WTC11 (cell line): Measurements from ENCODE around the gene GPR18. TPM values are rescaled to one million over a fixed set of nuclear protein-coding genes. Genes with fewer than 3 reads are reported as not detected.

Experiments
- ATAC-seq: fragments of 200-7000 bp; cut with Tn5 transposase; 2 replicates; pipeline ENCODE4 v1.10.0; 2021; ENCODE audit warnings: mild to moderate bottlenecking, moderate library complexity
- CTCF ChIA-PET: fragments of 300-600 bp; sonication (Branson Sonifier 250); formaldehyde crosslinking; loops from one replicate; lab custom pipeline; 2021; ENCODE audit warnings: antibody characterized with exemption; lab: Charles Lee
- POLR2A ChIA-PET: fragments of 350-600 bp; sonication (Branson Sonifier 250); formaldehyde crosslinking; loops from one replicate; lab custom pipeline; 2021; ENCODE audit warnings: antibody characterized with exemption; lab: Charles Lee
- DNase-seq: peaks from one replicate; pipeline ENCODE4 v3.0.0; 2021; ENCODE audit warnings: low spot score
- H3K27ac Mint-ChIP-seq: 2 replicates; pipeline ENCODE4 v1.8.0; 2021; ENCODE audit warnings: mixed read lengths
- H3K27me3 Mint-ChIP-seq: 2 replicates; pipeline ENCODE4 v1.8.0; 2021; ENCODE audit warnings: low read depth, mild to moderate bottlenecking, moderate library complexity, mixed read lengths
- H3K36me3 Mint-ChIP-seq: 2 replicates; pipeline ENCODE4 v1.8.0; 2021; ENCODE audit warnings: mixed read lengths
- H3K4me1 Mint-ChIP-seq: 2 replicates; pipeline ENCODE4 v1.8.0; 2022; ENCODE audit warnings: mixed read lengths
- H3K4me3 Mint-ChIP-seq: 2 replicates; pipeline ENCODE4 v1.8.0; 2021; ENCODE audit warnings: mild to moderate bottlenecking, moderate library complexity, mixed read lengths
- H3K9me3 Mint-ChIP-seq: 2 replicates; pipeline ENCODE4 v1.8.0; 2021; ENCODE audit warnings: mixed read lengths
- CBFB ChIP-seq: sonication (generic); formaldehyde crosslinking; IDR thresholded peaks from 2 replicates; pipeline ENCODE4 v1.8.1; 2022; ENCODE audit warnings: mild to moderate bottlenecking, low read depth, missing genetic modification reagents
- CREM ChIP-seq: sonication (generic); formaldehyde crosslinking; IDR thresholded peaks from 2 replicates; pipeline ENCODE4 v1.8.1; 2022; ENCODE audit warnings: mild to moderate bottlenecking, missing genetic modification reagents, moderate library complexity
- ELF4 ChIP-seq: sonication (generic); formaldehyde crosslinking; IDR thresholded peaks from 2 replicates; pipeline ENCODE4 v1.8.1; 2022; ENCODE audit warnings: low read depth, mild to moderate bottlenecking, moderate library complexity, missing genetic modification reagents
- EMX1 ChIP-seq: fragments of 250-450 bp; sonication (Bioruptor Pico); IDR thresholded peaks from 2 replicates; pipeline ENCODE4 v1.8.0; 2021; ENCODE audit warnings: mild to moderate bottlenecking
- FOXK1 ChIP-seq: sonication (generic); formaldehyde crosslinking; IDR thresholded peaks from 2 replicates; pipeline ENCODE4 v1.8.0; 2022; ENCODE audit warnings: mild to moderate bottlenecking, moderate library complexity, missing genetic modification reagents
- GABPB1 ChIP-seq: sonication (generic); formaldehyde crosslinking; IDR thresholded peaks from 2 replicates; pipeline ENCODE4 v1.8.1; 2023; ENCODE audit warnings: mild to moderate bottlenecking, missing genetic modification reagents
- JUN ChIP-seq: sonication (generic); formaldehyde crosslinking; IDR thresholded peaks from 2 replicates; pipeline ENCODE4 v1.8.0; 2023; ENCODE audit warnings: mild to moderate bottlenecking, missing genetic modification reagents
- KAT7 ChIP-seq: sonication (generic); formaldehyde crosslinking; IDR thresholded peaks from 2 replicates; pipeline ENCODE4 v1.8.1; 2023; ENCODE audit warnings: missing genetic modification reagents, mild to moderate bottlenecking, borderline replicate concordance
- MXD4 ChIP-seq: fragments of 250-450 bp; sonication (Bioruptor Pico); IDR thresholded peaks from 2 replicates; pipeline ENCODE4 v1.8.0; 2021; ENCODE audit warnings: mild to moderate bottlenecking, moderate library complexity, borderline replicate concordance
- PRRX2 ChIP-seq: fragments of 250-450 bp; sonication (Bioruptor Pico); IDR thresholded peaks from 2 replicates; pipeline ENCODE4 v1.8.0; 2021; ENCODE audit warnings: mild to moderate bottlenecking
- RORB ChIP-seq: fragments of 250-450 bp; sonication (Bioruptor Pico); IDR thresholded peaks from 2 replicates; pipeline ENCODE4 v1.9.0; 2021; ENCODE audit warnings: mild to moderate bottlenecking
- TEAD1 ChIP-seq: sonication (generic); formaldehyde crosslinking; IDR thresholded peaks from 2 replicates; pipeline ENCODE4 v1.8.0; 2022; ENCODE audit warnings: mild to moderate bottlenecking, missing genetic modification reagents
- ZNF219 ChIP-seq: sonication (generic); formaldehyde crosslinking; IDR thresholded peaks from 2 replicates; pipeline ENCODE4 v1.8.0; 2023; ENCODE audit warnings: missing genetic modification reagents, mild to moderate bottlenecking, borderline replicate concordance
- ZNF263 ChIP-seq: sonication (generic); formaldehyde crosslinking; IDR thresholded peaks from 2 replicates; pipeline ENCODE4 v1.8.1; 2022; ENCODE audit warnings: low read depth, mild to moderate bottlenecking, moderate library complexity, missing genetic modification reagents
- ZNF317 ChIP-seq: sonication (generic); formaldehyde crosslinking; IDR thresholded peaks from 2 replicates; pipeline ENCODE4 v1.8.1; 2023; ENCODE audit warnings: low read depth, mild to moderate bottlenecking, moderate library complexity, missing genetic modification reagents, borderline replicate concordance
- ZNF416 ChIP-seq: fragments of 250-450 bp; sonication (Bioruptor Pico); IDR thresholded peaks from 2 replicates; pipeline ENCODE4 v1.9.0; 2021; ENCODE audit warnings: mild to moderate bottlenecking, inconsistent platforms
- ZNF423 ChIP-seq: fragments of 250-450 bp; sonication (Bioruptor Pico); IDR thresholded peaks from 2 replicates; pipeline ENCODE4 v2.1.2; 2022; ENCODE audit warnings: mild to moderate bottlenecking, moderate library complexity
- total RNA-seq: library from RNA; stranded (reverse); gene quantifications from 3 replicates; pipeline ENCODE4 v1.2.3, GENCODE V29; 2021
- TF ChIP-seq, protein P1 (sequence below): sonication (generic); formaldehyde crosslinking; IDR thresholded peaks from 2 replicates; pipeline ENCODE4 v1.8.0; 2022; ENCODE audit warnings: mild to moderate bottlenecking, missing genetic modification reagents
- TF ChIP-seq, protein P2 (sequence below): sonication (generic); formaldehyde crosslinking; IDR thresholded peaks from 2 replicates; pipeline ENCODE4 v1.8.0; 2023; ENCODE audit warnings: missing genetic modification reagents
- TF ChIP-seq, protein P3 (sequence below): fragments of 250-450 bp; sonication (Bioruptor Pico); conservative IDR thresholded peaks from 2 replicates; pipeline ENCODE4 v1.9.0; 2021; ENCODE audit warnings: mild to moderate bottlenecking
- TF ChIP-seq, protein P4 (sequence below): sonication (generic); formaldehyde crosslinking; IDR thresholded peaks from 2 replicates; pipeline ENCODE4 v1.8.1; 2023; ENCODE audit warnings: mild to moderate bottlenecking, missing genetic modification reagents
- TF ChIP-seq, protein P5 (sequence below): sonication (generic); formaldehyde crosslinking; IDR thresholded peaks from 2 replicates; pipeline ENCODE4 v1.8.0; 2022; ENCODE audit warnings: missing genetic modification reagents
- TF ChIP-seq, protein P6 (sequence below): sonication (generic); formaldehyde crosslinking; IDR thresholded peaks from 2 replicates; pipeline ENCODE4 v1.8.1; 2023; ENCODE audit warnings: mild to moderate bottlenecking, missing genetic modification reagents, borderline replicate concordance
- TF ChIP-seq, protein P7 (sequence below): sonication (generic); formaldehyde crosslinking; IDR thresholded peaks from 2 replicates; pipeline ENCODE4 v1.8.0; 2022; ENCODE audit warnings: mild to moderate bottlenecking, missing genetic modification reagents
- TF ChIP-seq, protein P8 (sequence below): sonication (generic); formaldehyde crosslinking; conservative IDR thresholded peaks from 2 replicates; pipeline ENCODE4 v1.8.1; 2022; ENCODE audit warnings: mild to moderate bottlenecking, missing genetic modification reagents

Gene GPR18
- total RNA-seq, 1 experiment from 2014 or later, result 0.09 TPM

DNA sequence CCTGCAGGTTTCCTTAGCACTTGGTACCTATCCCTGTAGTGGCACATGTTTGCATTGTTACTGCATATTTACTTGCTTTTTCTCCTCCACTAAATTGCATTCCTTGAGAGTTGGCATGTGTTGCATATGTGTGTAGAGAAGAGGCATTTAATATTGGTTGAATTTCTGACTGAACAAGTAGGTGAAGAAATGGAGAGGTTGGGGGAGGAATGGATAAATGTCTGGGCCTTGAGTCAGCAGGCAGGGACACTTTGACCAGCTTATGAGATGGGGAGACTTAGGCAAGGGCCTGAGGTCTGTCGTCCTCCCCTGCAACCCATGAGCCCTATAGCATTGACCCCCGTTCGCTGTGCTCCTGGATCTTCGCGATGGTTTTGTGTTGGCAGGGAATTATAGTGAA is 2.0 kb upstream of the GPR18 start (continued):
- TF ChIP-seq MXD4 (CRISPR knock-in tag), result no peak
- TF ChIP-seq, protein P1, sequence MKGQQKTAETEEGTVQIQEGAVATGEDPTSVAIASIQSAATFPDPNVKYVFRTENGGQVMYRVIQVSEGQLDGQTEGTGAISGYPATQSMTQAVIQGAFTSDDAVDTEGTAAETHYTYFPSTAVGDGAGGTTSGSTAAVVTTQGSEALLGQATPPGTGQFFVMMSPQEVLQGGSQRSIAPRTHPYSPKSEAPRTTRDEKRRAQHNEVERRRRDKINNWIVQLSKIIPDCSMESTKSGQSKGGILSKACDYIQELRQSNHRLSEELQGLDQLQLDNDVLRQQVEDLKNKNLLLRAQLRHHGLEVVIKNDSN (CRISPR knock-in tag), result no peak
- no peak for TF ChIP-seq ELF4 (CRISPR knock-in tag)
- no peak for TF ChIP-seq CBFB (CRISPR knock-in tag)
- no peak for TF ChIP-seq EMX1
- TF ChIP-seq, protein P2, sequence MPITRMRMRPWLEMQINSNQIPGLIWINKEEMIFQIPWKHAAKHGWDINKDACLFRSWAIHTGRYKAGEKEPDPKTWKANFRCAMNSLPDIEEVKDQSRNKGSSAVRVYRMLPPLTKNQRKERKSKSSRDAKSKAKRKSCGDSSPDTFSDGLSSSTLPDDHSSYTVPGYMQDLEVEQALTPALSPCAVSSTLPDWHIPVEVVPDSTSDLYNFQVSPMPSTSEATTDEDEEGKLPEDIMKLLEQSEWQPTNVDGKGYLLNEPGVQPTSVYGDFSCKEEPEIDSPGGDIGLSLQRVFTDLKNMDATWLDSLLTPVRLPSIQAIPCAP (CRISPR knock-in tag), result no peak
- no peak for TF ChIP-seq CREM (CRISPR knock-in tag)
- no peak for TF ChIP-seq ZNF423 (CRISPR knock-in tag)

DNA sequence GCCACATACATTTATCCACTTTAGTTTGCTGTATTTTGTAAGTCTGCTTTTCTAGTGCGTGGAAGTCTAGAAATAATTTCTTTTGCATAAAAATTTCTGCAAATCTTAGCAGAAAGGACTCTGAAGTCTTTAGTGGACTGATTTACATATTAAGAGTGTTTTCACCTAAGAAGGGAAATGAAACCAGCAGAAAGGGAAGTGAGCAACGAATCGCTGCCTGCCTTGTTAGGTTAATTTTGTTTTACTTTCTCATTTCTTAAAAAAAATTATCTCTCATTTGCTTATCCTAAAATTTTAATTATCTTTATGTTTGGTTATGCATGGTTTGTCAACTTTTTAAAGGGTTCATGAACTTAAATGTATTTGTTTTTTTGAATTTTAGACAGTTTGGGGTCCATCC is 767 bp upstream of the GPR18 start:
- ATAC-seq, result no peak
- Mint-ChIP-seq H3K4me1 (peaks cover 12% of the 10 kb centered on the region), H3K9me3 (no peaks in the 10 kb centered on the region), H3K36me3 (no peaks in the 10 kb centered on the region), H3K27ac (no peak overlapping the region)
- POLR2A ChIA-PET, result no interaction called here
- DNase-seq, result no peak
- TF ChIP-seq PRRX2 (CRISPR knock-in tag) (no peak), ZNF263 (CRISPR knock-in tag) (no peak), RORB (no peak), FOXK1 (CRISPR knock-in tag) (no peak), ZNF317 (no peak), KAT7 (CRISPR knock-in tag) (no peak), ZNF416 (no peak), ZNF219 (CRISPR knock-in tag) (no peak), JUN (CRISPR knock-in tag) (no peak), GABPB1 (CRISPR knock-in tag) (no peak), TEAD1 (CRISPR knock-in tag) (no peak)
- TF ChIP-seq, protein P3, sequence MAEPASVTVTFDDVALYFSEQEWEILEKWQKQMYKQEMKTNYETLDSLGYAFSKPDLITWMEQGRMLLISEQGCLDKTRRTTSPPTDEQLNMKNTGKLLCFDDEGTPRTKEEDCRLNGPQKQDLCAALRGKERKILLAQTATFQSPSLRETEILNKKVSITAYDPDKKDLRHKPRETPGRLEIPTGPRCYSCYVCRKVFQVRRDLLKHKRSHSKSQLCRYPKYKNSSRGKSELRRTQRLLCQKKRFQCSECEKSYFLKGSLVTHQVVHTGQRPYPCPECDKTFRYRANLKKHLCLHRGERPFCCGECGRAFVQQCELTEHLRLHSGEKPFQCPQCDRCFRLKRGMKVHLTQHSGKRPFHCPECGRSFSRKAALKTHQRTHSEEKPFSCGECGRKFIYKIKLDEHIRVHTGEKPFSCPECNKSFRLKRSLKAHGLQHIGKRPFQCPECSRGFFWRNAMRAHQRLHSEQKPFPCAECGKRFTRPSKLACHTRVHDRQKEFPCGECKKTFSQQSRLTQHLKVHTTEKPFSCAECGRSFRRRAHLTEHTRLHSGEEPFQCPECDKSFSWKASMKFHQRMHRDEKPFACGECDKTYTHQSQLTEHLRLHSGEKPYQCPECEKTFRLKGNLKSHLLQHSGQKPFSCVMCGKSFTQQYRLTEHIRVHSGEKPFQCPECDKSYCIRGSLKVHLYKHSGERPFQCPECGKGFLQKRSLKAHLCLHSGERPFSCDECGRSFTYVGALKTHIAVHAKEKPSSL (CRISPR knock-in tag), result no peak
- TF ChIP-seq, protein P4, sequence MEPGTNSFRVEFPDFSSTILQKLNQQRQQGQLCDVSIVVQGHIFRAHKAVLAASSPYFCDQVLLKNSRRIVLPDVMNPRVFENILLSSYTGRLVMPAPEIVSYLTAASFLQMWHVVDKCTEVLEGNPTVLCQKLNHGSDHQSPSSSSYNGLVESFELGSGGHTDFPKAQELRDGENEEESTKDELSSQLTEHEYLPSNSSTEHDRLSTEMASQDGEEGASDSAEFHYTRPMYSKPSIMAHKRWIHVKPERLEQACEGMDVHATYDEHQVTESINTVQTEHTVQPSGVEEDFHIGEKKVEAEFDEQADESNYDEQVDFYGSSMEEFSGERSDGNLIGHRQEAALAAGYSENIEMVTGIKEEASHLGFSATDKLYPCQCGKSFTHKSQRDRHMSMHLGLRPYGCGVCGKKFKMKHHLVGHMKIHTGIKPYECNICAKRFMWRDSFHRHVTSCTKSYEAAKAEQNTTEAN (CRISPR knock-in tag), result no peak
- TF ChIP-seq, protein P5, sequence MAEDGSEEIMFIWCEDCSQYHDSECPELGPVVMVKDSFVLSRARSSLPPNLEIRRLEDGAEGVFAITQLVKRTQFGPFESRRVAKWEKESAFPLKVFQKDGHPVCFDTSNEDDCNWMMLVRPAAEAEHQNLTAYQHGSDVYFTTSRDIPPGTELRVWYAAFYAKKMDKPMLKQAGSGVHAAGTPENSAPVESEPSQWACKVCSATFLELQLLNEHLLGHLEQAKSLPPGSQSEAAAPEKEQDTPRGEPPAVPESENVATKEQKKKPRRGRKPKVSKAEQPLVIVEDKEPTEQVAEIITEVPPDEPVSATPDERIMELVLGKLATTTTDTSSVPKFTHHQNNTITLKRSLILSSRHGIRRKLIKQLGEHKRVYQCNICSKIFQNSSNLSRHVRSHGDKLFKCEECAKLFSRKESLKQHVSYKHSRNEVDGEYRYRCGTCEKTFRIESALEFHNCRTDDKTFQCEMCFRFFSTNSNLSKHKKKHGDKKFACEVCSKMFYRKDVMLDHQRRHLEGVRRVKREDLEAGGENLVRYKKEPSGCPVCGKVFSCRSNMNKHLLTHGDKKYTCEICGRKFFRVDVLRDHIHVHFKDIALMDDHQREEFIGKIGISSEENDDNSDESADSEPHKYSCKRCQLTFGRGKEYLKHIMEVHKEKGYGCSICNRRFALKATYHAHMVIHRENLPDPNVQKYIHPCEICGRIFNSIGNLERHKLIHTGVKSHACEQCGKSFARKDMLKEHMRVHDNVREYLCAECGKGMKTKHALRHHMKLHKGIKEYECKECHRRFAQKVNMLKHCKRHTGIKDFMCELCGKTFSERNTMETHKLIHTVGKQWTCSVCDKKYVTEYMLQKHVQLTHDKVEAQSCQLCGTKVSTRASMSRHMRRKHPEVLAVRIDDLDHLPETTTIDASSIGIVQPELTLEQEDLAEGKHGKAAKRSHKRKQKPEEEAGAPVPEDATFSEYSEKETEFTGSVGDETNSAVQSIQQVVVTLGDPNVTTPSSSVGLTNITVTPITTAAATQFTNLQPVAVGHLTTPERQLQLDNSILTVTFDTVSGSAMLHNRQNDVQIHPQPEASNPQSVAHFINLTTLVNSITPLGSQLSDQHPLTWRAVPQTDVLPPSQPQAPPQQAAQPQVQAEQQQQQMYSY (CRISPR knock-in tag), result no peak
- TF ChIP-seq, protein P6, sequence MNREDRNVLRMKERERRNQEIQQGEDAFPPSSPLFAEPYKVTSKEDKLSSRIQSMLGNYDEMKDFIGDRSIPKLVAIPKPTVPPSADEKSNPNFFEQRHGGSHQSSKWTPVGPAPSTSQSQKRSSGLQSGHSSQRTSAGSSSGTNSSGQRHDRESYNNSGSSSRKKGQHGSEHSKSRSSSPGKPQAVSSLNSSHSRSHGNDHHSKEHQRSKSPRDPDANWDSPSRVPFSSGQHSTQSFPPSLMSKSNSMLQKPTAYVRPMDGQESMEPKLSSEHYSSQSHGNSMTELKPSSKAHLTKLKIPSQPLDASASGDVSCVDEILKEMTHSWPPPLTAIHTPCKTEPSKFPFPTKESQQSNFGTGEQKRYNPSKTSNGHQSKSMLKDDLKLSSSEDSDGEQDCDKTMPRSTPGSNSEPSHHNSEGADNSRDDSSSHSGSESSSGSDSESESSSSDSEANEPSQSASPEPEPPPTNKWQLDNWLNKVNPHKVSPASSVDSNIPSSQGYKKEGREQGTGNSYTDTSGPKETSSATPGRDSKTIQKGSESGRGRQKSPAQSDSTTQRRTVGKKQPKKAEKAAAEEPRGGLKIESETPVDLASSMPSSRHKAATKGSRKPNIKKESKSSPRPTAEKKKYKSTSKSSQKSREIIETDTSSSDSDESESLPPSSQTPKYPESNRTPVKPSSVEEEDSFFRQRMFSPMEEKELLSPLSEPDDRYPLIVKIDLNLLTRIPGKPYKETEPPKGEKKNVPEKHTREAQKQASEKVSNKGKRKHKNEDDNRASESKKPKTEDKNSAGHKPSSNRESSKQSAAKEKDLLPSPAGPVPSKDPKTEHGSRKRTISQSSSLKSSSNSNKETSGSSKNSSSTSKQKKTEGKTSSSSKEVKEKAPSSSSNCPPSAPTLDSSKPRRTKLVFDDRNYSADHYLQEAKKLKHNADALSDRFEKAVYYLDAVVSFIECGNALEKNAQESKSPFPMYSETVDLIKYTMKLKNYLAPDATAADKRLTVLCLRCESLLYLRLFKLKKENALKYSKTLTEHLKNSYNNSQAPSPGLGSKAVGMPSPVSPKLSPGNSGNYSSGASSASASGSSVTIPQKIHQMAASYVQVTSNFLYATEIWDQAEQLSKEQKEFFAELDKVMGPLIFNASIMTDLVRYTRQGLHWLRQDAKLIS (CRISPR knock-in tag), result no peak
- TF ChIP-seq, protein P7, sequence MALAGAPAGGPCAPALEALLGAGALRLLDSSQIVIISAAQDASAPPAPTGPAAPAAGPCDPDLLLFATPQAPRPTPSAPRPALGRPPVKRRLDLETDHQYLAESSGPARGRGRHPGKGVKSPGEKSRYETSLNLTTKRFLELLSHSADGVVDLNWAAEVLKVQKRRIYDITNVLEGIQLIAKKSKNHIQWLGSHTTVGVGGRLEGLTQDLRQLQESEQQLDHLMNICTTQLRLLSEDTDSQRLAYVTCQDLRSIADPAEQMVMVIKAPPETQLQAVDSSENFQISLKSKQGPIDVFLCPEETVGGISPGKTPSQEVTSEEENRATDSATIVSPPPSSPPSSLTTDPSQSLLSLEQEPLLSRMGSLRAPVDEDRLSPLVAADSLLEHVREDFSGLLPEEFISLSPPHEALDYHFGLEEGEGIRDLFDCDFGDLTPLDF (CRISPR knock-in tag), result no peak
- TF ChIP-seq, protein P8, sequence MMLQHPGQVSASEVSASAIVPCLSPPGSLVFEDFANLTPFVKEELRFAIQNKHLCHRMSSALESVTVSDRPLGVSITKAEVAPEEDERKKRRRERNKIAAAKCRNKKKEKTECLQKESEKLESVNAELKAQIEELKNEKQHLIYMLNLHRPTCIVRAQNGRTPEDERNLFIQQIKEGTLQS (CRISPR knock-in tag), result no peak
- TF ChIP-seq, all 79 proteins: peak for 0
- H3K4me3 Mint-ChIP-seq, result no peak overlapping the region
- no peaks in the 10 kb centered on the region for H3K27me3 Mint-ChIP-seq
- CTCF ChIA-PET, result no interaction called here
